HepG2 (cell line): ENCODE data around the gene FN1. TPM values are rescaled to one million over a fixed set of nuclear protein-coding genes. Genes with fewer than 3 reads are reported as not detected.

Experiments
- ATF2 ChIP-seq: sonication (generic); formaldehyde crosslinking; IDR thresholded peaks from 2 replicates; pipeline ENCODE4 v1.4.0; 2020; ENCODE audit warnings: missing genetic modification reagents
- ATF3 ChIP-seq: sonication (generic); formaldehyde crosslinking; IDR thresholded peaks from 2 replicates; pipeline ENCODE4 v1.4.0; 2020; ENCODE audit warnings: missing genetic modification reagents
- BCL3 ChIP-seq: sonication (generic); formaldehyde crosslinking; IDR thresholded peaks from 2 replicates; pipeline ENCODE4 v1.5.1; 2020; ENCODE audit warnings: mild to moderate bottlenecking, missing genetic modification reagents, moderate library complexity
- BCLAF1 ChIP-seq: fragments of 450-650 bp; IDR thresholded peaks from 2 replicates; pipeline ENCODE4 v1.6.1; 2017; ENCODE audit warnings: mild to moderate bottlenecking
- EP300 ChIP-seq, 3 experiments: sonication (generic) in 1 of 3; formaldehyde crosslinking in 1 of 3; IDR thresholded peaks; 2 replicates each; pipeline versions ENCODE4 v1.5.1 to v1.6.1; 2011 to 2020; ENCODE audit warnings: low read depth in 2 of 3, low read length in 2 of 3, borderline replicate concordance in 1 of 3, improper control_type of control experiment in 1 of 3, mild to moderate bottlenecking in 1 of 3, missing genetic modification reagents in 1 of 3, moderate library complexity in 1 of 3
- GATA4 ChIP-seq: sonication (generic); IDR thresholded peaks from 2 replicates; pipeline ENCODE4 v1.6.1; 2016; ENCODE audit warnings: antibody characterized with exemption, low read depth, borderline replicate concordance
- GPBP1L1 ChIP-seq: sonication (generic); formaldehyde crosslinking; IDR thresholded peaks from 2 replicates; pipeline ENCODE4 v1.5.0; 2020; ENCODE audit warnings: mild to moderate bottlenecking, missing genetic modification reagents
- IRX3 ChIP-seq: sonication (generic); formaldehyde crosslinking; IDR thresholded peaks from 2 replicates; pipeline ENCODE4 v1.8.1; 2023; ENCODE audit warnings: mild to moderate bottlenecking, low read depth, missing genetic modification reagents, borderline replicate concordance
- MED13 ChIP-seq: sonication (generic); formaldehyde crosslinking; IDR thresholded peaks from 2 replicates; pipeline ENCODE4 v1.5.0; 2020; ENCODE audit warnings: missing genetic modification reagents
- NCOA1 ChIP-seq: sonication (generic); formaldehyde crosslinking; IDR thresholded peaks from 2 replicates; pipeline ENCODE4 v1.9.0; 2021; ENCODE audit warnings: missing genetic modification reagents
- NFE2 ChIP-seq: sonication (generic); formaldehyde crosslinking; IDR thresholded peaks from 2 replicates; pipeline ENCODE4 v1.4.0; 2020; ENCODE audit warnings: missing genetic modification reagents
- PRPF4 ChIP-seq: fragments of 200-400 bp; formaldehyde crosslinking; IDR thresholded peaks from 2 replicates; pipeline ENCODE4 v1.6.1; 2016; ENCODE audit warnings: low read length, low read depth; ENCODE audit not compliant: poor library complexity, severe bottlenecking
- REXO4 ChIP-seq: sonication (generic); formaldehyde crosslinking; IDR thresholded peaks from 2 replicates; pipeline ENCODE4 v1.8.0; 2022; ENCODE audit warnings: missing genetic modification reagents, mild to moderate bottlenecking, borderline replicate concordance
- RFX3 ChIP-seq: IDR thresholded peaks from 2 replicates; pipeline ENCODE4 v1.6.1; 2016; ENCODE audit warnings: missing biosample characterization, missing genetic modification reagents
- SAP130 ChIP-seq: IDR thresholded peaks from 2 replicates; pipeline ENCODE4 v1.6.1; 2016; ENCODE audit warnings: low read depth
- ZNF33B ChIP-seq: sonication (generic); formaldehyde crosslinking; IDR thresholded peaks from 2 replicates; pipeline ENCODE4 v1.5.1; 2020; ENCODE audit warnings: mild to moderate bottlenecking, missing genetic modification reagents
- ZNF660 ChIP-seq: sonication (generic); formaldehyde crosslinking; IDR thresholded peaks from 2 replicates; pipeline ENCODE4 v1.5.1; 2020; ENCODE audit warnings: mild to moderate bottlenecking, low read depth, missing genetic modification reagents, borderline replicate concordance
- ZNF709 ChIP-seq: sonication (generic); formaldehyde crosslinking; IDR thresholded peaks from 2 replicates; pipeline ENCODE4 v1.5.0; 2020; ENCODE audit warnings: mild to moderate bottlenecking, missing genetic modification reagents
- ZSCAN5A ChIP-seq: sonication (generic); formaldehyde crosslinking; IDR thresholded peaks from 2 replicates; pipeline ENCODE4 v1.8.0; 2022; ENCODE audit warnings: mild to moderate bottlenecking, missing genetic modification reagents, borderline replicate concordance
- polyA plus RNA-seq, 8 experiments: library from polyadenylated mRNA; depleted of rRNA in 3 of 8; stranded (reverse) in 7 of 8; unstranded in 1 of 8; fragments of >200 nt; fragmentation: Illumina TruSeq in 4 of 8; extraction: Trizol in 4 of 8; gene quantifications; 2 replicates each; pipeline versions ENCODE4 v1.2.1 to v1.2.3, GENCODE V29; 2011 to 2016; ENCODE audit warnings: low read depth in 4 of 8, missing spikeins in 1 of 8, mixed read lengths in 1 of 8; ENCODE audit not compliant: insufficient read depth in 1 of 8
- total RNA-seq, 5 experiments: library from RNA; depleted of rRNA; stranded (reverse); fragments of >200 nt; fragmentation: Illumina TruSeq; extraction: Trizol; gene quantifications; 2 replicates each; pipeline ENCODE4 v1.2.3, GENCODE V29; 2016; ENCODE audit warnings: low read depth in 1 of 5

The FN1 gene
- total and polyA plus RNA-seq, 2 of the 13 experiments (the other 11 are each of a cell fraction or from before 2014, with no cell fraction given), result 1,847 to 6,471 TPM

GRCh38 chr2:215479536-215480240 is 43.8 kb upstream of the FN1 start (continued):
- TF ChIP-seq EP300 (IDR thresholded peaks at IDR 0.05; ENCODE audit: low read depth in 2 of 2, low read length in 2 of 2), result peak in 1 of 2 experiments; percentile 78; a peak in 1 of 4 replicates
- peak; percentile 82; the same call in 1 of the 2 replicates for TF ChIP-seq EP300 (CRISPR knock-in tag; IDR thresholded peaks at IDR 0.05; ENCODE audit: borderline replicate concordance)
- no peak for TF ChIP-seq GATA4
- no peak for TF ChIP-seq NFE2 (CRISPR knock-in tag)
- TF ChIP-seq BCLAF1, result no peak
- TF ChIP-seq ATF2 (CRISPR knock-in tag), result peak; percentile 42; the same call in 1 of the 2 replicates
- TF ChIP-seq ZNF660 (CRISPR knock-in tag), result no peak
- TF ChIP-seq IRX3, result no peak
- no peak for TF ChIP-seq ZNF709
- no peak for TF ChIP-seq ZSCAN5A (CRISPR knock-in tag)
- no peak for TF ChIP-seq REXO4 (CRISPR knock-in tag)
- no peak for TF ChIP-seq RFX3 (CRISPR knock-in tag)
- no peak for TF ChIP-seq ZNF33B (CRISPR knock-in tag)
- no peak for TF ChIP-seq NCOA1 (CRISPR knock-in tag)
- no peak for TF ChIP-seq ATF3 (CRISPR knock-in tag)
- TF ChIP-seq PRPF4, result no peak
- no peak for TF ChIP-seq MED13
- no peak for TF ChIP-seq GPBP1L1
- TF ChIP-seq SAP130 (CRISPR knock-in tag), result peak; percentile 76
- TF ChIP-seq BCL3 (CRISPR knock-in tag), result peak; percentile 61; the same call in 1 of the 2 replicates
